ENCODE data around the gene GALNT16.

- TF ChIP-seq CTCF (IDR thresholded peaks at IDR 0.05), result no peak
- no peak for TF ChIP-seq POLR2A (IDR thresholded peaks at IDR 0.05)
- TF ChIP-seq POLR2AphosphoS5 (IDR thresholded peaks at IDR 0.05), result no peak
- TF ChIP-seq EP300 (IDR thresholded peaks at IDR 0.05), result no peak
These were observed 22.8 kb upstream of the GALNT16 start for GRCh38 chr14:69237142-69237541.
